NCI-H1048 (cell line): Measurements from ENCODE around the gene ITGA5.

Experiments used
- DNase-seq: peaks from one replicate; lab custom pipeline; 2025; lab: John Stamatoyannopoulos, UW

The ITGA5 gene

DNA sequence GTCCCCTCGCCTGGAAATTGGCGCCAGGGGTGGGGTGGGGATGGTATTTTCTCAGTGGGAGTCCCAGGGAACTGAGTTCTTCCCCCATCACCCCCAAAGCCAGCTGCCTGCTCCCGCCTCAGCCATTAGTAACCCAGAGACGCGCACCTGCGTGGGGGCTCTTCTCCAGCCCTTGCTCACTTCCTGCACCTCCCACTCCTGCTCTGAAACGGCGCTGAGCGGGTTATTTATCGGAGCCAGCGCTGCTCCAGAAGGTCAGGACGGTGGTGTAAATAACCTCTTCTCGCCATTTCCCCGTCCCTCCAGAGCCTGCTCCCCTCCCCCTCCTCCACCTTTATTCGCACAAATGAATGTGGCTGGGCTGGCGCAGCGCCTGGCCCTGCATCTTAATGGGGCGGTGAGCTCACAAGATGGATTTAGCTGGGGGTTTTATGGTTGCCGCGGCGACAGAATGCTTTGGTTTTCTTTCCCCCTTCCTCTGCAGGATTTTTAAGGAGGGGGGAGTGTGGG lies 67.0 kb downstream of the ITGA5 start:
- DNase-seq, result no peak

DNA sequence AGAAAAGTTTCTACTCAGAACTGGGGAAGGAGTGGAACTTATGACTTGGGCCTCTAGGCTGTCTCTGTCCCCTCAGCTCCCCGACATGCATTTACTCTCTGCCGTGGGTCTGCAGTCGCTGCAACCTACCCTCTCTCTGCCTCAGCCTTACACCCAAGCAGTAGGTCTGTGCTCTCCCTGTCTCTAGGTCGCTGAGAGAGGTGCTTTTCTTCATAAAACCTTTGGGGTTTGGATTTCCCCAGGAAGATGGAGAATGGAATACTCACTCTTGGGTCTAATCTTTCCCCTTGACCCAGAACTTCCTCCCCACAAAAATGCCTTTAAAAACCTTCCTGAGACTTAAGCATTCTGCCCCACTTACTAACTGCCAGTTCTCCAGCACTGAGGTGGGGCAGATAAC lies 67.7 kb downstream of the ITGA5 start:
- no peak for DNase-seq

DNA sequence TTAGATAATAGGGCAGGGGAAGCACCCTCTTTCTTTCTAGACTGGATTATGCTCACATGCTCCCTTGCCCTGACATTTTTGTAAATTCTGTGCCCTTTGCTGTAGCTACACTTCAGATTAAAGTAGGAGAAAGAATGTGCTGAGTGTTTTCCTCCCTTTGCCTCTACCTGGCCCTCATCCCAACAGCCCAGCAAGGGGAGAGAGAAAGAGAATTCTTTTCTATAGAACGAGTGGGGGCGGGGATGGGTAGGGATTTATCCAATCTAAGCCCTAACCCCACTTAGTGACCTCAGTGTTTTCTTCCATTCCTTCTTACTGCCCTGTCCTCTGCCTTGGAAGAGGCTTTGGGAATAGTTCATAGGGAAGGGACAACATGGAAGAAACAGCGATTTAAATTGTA lies 68.3 kb downstream of the ITGA5 start:
- DNase-seq, result no peak

DNA sequence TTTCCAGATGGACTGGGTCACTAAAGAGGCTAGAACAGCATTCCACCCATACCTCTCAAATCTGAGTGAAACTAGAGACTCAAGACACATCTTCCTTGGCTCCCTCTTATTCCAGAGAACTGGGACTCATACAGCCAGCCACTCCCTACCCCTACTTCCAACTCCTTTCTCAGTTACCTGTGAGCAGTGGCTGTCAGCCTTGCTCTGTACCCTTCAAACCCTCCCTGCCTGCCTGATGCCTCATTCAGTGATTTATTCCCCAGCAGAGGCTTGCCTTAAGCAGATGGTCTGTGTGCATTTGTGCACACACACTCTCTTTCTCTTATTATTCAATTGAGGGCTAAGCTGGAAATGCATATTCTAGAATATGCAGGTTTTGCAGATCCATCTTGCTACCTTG lies 69.4 kb downstream of the ITGA5 start:
- no peak for DNase-seq

DNA sequence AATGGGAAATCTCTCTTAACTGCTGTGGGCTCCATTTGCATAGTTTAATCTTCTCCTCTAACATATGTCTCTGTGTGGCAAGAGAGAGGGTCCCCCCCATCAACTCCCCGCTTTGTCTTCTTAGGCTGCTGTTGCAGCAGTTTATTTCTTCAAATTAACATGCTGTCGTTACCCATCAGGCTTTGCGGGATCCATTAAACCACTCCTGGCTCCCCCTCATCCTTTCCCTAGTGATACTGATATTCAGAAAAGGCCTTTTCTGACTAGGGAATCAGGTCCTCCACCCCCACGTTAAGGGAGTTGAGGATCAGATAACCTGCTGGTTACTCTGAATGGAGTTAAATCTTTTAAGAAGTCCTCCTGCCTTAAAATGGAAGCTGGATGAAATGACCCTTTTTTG lies 70.0 kb downstream of the ITGA5 start:
- no peak for DNase-seq
